ENCODE results near the gene CISD3.
"Not testable (repeated sequence)": the region's sequence is repeated elsewhere in the genome, so short reads cannot be mapped to it uniquely, and the experiment has no call there.

CISD3 gene

DNA sequence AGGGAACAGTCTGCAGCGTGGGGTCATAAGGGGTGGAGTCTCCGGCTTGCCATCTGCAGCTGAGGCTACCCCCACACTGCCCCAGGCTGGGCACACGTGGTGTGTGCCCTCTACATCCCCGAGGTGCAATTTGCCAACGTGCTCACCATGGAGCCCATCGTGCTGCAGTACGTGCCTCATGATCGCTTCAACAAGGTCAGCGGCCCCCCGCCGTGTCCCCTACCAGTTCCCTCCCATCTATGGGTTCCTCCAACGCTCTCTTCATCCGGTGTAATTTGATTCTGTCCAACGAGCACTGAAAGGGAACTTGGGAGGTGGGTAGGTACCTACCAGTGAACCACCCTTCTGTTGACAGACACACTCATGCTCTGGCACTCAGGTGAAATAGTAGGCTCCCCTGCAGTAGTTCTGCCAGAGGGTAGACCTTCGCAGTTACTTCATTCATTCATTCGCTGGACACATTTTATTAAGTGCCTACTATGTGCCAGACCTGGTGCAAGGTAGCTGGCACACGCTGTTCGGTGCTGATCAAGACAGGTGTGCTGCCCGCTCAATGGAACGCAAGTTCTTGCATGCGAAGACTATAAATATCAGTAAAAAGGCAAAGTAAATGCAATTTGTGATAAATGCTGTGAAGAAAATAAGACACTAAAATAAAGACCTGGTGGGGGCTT is 22.3 kb upstream of the CISD3 start:
- no peak for DNase-seq (ENCODE audit: low read depth in 2 of 2, low spot score in 1 of 2)

DNA sequence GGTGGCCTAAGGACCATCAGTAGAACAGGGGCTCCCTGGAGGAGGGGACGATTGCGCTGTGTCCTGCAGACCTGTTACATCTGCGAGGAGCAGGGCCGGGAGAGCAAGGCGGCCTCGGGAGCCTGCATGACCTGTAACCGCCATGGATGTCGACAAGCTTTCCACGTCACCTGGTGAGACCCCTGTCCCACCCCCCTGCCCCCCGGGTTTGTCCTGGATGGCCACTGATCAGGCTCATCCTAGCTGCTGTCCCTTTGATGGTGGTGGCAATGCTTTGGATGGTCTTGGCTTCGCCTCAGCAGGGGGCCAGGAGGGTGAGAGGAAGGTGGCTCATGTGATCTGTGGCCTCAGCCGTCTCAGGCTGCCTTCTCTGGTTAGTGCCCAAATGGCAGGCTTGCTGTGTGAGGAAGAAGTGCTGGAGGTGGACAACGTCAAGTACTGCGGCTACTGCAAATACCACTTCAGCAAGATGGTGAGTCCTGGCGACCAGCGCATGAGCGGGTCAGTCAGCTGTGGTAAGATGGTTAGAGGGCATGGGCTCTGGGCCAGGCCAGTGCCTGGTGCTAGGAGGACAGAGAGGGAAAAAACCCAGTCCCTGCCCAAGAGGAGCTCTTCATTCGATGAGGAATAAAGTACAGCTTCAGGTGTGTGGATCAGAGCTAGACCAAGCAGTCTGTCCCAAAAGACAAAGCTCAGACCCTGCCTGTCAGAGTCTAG is 20.9 kb upstream of the CISD3 start:
- no peak for DNase-seq (ENCODE audit: low read depth in 2 of 2, low spot score in 1 of 2)

DNA sequence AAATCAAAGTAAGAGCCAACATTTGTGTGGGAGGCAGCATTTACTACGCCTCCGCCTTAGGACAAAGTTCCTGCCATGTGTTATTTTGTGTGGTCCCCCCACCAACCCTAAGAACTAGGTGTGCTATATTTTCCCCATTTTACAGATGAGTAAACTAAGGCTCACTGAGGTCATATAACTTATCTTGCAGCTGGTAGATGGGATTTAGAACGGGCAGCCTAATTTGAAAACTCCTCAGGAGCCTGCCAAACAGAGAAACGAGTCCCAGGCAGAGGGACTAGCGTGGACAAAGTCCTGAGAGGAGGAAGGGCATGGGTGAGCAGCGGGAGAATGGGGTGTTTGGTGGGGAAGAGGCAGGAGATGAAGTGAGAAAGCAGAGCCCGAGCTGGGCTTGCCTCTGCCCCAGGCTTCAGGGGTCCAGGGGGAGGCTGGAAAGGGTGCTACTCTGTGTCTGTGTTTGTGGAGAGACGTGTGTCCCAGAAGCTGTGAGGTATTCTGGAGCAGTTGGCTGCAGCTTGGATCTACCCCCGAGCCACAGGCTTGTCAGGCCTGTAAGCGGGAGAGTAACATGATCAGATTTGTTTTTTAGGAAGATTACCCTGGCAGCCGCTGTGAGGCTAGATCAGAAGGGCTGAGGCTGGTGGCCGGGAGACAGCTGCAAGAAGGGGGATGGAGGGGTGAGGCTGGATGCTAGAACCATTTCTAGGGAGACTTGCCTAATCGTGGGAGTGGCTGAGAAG is 20.1 kb upstream of the CISD3 start:
- DNase-seq (ENCODE audit: low read depth in 2 of 2, low spot score in 1 of 2), result no peak

DNA sequence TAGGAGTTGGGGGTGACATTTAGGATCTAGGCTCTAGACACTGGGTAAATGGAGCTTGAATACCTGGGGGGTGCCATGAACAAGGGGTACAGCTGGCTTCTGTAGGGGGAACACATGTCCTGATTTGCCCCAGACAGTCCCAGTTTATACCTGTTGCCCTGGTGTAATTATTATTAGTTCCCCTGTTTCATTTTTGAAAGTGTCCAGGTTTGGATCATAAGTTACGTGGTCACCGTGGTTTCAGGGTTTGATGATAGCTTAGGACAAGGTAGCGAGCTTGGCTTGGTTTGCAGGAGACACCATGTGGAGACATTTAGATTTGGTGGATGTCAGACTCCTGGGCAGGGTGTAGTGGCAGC is 19.6 kb upstream of the CISD3 start:
- no peak for DNase-seq (ENCODE audit: low read depth in 2 of 2, low spot score in 1 of 2)

DNA sequence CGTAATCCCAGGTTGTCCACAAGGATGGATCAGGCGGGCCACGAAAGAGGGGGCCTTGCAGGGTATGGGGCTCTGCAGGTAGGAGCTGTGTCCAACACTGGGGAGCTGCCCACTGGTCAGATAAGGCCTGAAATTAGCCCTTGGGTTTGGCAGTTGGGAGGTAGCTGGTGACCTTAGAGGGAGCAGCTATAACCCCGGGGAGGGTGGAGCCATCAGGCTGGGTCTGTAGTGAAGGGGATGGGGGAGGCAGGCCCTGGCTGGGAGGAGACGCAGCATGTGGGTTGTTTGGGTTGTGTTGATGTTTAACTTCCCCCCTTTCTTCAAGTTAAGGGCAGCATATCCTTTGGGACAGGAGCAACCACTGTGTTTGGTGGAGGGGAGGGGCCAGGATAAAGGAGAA is 19.2 kb upstream of the CISD3 start:
- DNase-seq (ENCODE audit: low read depth in 2 of 2, low spot score in 1 of 2), result no peak

DNA sequence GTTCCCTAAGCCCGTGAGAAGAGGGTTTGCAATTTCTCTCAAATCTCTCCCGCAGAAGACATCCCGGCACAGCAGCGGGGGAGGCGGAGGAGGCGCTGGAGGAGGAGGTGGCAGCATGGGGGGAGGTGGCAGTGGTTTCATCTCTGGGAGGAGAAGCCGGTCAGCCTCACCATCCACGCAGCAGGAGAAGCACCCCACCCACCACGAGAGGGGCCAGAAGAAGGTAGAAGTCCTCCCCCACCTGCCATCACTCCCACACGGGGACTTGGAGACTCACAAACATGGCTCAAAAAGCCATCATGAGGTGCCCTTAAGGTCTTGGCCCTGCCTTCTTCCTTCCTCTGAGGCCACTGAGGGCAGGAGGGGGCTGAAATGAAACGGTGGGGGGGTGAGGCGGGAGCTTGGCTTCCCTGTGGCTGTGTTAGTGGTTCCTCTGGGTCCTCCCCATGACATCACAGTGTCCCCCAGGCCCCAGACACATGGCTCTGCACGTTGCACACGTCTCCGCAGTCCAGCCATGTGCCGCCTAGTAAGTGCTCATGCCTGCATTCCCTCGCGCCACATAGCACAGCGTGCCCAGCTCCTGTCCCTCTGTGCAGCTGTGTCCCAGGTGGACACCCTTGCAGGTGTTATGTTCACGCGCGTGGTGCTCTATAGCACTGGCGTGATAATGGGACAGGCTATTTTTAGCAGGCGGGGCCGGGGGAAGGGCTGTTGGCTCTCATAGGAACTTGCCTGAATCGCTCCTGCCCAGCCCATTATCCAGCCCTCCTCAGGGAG is 18.2 kb upstream of the CISD3 start:
- no peak for DNase-seq (ENCODE audit: low read depth in 2 of 2, low spot score in 1 of 2)

DNA sequence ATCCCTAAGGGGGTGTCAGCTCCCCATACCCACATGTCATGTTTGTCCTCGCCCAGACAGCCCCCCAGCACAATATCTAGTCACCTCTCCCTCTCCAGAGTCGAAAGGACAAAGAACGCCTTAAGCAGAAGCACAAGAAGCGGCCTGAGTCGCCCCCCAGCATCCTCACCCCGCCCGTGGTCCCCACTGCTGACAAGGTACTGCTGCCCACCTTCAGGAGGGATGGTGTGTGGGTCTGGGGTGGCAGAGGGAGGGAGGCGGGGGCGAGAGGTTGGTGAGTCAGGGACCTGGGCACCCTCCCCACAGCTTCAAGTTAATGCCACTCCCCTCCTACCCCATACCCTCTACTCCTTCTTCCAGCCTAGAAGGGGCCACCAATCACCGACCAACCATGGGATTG is 17.5 kb upstream of the CISD3 start:
- no peak for DNase-seq (ENCODE audit: low read depth in 2 of 2, low spot score in 1 of 2)

DNA sequence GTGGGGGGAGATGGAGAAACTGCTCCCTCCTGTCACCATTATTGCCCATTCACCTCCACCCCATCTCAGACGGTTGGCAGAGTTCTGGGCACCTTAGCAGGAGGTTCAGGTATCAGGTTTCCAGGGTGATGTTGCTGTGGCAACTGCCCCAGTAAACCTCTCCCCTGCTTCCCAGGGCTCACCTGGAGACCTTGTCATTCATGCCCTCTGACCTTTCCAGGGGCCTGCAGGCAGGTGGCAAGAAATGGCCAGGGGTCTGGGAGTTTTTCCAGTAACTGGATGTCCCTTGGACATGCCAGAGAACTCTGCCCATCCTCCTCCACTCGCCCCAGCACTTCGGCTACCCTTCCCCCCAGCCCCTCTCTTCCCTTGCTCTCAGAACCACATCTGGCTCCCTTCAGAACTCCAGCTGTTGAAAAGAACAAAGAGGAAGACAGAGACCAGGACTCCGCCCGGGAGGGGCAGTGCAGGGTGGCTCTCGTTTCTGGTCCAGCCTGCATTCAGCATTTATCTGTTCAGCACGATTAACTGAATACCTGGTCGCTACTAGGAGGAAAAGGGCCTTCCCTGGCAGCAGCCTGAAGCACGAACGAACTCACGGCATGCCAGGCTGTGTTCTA is 16.6 kb upstream of the CISD3 start:
- DNase-seq (ENCODE audit: low read depth in 2 of 2, low spot score in 1 of 2), result no peak

DNA sequence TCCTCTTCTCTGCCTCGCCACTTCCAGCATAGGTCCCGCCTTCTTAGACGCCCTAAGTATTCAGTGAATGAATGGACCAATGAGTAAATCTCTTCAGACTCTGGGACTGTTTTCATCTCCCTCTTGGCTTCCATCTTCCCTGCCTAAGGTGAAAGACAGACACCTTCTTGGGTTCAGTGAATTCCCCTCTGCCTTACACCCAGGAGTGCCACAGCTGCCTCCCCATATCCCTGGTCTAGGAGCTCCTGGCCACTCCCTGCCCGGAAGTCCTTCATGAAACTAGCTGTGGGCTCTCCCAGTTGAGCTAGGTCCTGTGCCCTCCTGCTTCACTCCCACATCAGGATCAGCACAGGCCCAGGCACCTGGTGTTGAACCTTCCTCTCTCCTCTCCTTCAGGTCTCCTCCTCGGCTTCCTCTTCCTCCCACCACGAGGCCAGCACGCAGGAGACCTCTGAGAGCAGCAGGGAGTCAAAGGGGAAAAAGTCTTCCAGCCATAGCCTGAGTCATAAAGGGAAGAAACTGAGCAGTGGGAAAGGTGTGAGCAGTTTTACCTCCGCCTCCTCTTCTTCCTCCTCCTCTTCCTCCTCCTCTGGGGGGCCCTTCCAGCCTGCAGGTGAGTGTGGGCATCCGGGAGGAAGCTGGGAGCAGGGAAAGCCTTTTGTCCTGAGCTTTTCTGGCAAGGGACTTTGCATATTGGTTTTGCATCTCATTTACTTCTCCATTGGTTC is 14.8 kb upstream of the CISD3 start:
- DNase-seq (ENCODE audit: low read depth in 2 of 2, low spot score in 1 of 2), result no peak

DNA sequence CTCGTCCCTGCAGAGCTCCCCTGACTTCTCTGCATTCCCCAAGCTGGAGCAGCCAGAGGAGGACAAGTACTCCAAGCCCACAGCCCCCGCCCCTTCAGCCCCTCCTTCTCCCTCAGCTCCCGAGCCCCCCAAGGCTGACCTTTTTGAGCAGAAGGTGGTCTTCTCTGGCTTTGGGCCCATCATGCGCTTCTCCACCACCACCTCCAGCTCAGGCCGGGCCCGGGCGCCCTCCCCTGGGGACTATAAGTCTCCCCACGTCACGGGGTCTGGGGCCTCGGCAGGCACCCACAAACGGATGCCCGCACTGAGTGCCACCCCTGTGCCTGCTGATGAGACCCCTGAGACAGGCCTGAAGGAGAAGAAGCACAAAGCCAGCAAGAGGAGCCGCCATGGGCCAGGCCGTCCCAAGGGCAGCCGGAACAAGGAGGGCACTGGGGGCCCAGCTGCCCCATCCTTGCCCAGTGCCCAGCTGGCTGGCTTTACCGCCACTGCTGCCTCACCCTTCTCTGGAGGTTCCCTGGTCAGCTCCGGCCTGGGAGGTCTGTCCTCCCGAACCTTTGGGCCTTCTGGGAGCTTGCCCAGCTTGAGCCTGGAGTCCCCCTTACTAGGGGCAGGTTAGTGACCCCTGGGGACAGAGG is 13.7 kb upstream of the CISD3 start:
- no peak for DNase-seq (ENCODE audit: low read depth in 2 of 2, low spot score in 1 of 2)

DNA sequence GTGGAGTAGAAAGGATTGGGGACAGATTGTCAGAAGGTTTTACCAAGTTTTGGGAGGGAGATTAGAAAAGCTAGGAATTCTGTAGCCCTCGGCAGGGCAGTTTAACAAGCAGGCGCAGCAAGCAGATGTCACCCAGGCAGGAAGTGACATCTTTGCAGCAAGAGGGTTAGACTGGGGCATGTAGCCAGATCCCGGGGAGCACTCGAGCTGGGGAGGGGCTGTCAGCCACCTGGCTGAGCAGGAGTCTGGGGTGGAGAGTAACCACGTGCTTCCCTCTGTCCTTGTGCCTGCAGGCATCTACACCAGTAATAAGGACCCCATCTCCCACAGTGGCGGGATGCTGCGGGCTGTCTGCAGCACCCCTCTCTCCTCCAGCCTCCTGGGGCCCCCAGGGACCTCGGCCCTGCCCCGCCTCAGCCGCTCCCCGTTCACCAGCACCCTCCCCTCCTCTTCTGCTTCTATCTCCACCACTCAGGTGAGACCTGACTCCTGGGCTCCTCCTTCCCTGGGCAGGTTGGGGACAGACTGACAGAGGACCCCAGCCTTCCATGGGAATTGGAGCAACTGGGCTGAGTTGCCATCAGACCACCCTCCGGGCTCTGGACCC is 12.9 kb upstream of the CISD3 start:
- DNase-seq (ENCODE audit: low read depth in 2 of 2, low spot score in 1 of 2), result no peak

DNA sequence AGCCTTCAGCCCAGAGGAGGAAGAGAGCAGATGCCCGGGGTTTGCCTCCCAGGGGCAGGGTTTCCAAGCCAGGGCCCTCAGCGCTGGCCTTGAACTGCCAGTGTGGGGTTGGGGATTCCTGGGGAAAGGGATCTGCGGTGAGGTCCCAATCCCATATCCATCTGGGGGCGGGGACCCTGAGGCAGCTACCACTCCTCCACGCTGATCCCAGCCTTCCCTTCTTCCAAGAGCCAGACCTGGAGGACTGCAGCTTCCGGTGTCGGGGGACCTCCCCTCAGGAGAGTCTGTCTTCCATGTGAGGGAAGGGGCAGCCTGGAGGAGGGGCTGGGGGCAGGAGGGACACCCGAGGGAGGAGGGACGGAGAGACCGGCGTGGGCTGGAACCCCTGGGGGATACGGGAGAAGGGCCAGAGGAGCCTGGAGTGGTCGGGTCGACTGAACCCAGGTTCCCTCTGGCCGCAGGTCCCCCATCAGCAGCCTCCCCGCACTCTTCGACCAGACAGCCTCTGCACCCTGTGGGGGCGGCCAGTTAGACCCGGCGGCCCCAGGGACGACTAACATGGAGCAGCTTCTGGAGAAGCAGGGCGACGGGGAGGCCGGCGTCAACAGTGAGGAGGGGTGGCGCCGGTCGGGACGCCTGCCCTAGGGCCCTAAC is 10.7 kb upstream of the CISD3 start:
- no peak for DNase-seq (ENCODE audit: low read depth in 2 of 2, low spot score in 1 of 2)

DNA sequence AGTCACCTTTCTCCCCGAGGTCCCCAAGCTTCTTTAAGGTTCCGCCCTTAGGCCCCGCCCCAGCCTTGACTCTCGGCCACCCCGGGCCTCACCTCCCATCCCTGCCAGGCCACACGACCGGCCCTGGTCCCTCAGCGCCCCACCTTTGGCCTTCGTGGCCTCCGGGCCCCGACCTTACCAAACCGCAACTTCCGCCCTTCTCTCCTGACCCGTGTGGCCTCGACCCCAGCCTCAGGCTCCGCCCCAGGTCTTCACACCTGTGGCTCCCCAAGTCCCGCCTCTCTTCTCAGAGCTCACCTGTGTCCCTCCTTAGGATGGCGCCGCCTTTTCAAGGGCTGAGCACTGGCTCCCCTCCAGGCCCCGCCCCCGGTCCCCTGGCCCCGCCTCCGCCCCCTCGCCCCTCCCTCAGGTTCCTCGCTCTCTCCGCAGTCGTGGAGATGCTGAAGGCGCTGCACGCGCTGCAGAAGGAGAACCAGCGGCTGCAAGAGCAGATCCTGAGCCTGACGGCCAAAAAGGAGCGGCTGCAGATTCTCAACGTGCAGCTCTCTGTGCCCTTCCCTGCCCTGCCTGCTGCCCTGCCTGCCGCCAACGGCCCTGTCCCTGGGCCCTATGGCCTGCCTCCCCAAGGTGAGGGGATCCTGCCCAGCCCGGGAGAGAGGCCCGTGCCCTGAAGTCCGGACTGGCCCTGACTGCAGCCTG is 10.0 kb upstream of the CISD3 start:
- DNase-seq (ENCODE audit: low read depth in 2 of 2, low spot score in 1 of 2), result no peak

DNA sequence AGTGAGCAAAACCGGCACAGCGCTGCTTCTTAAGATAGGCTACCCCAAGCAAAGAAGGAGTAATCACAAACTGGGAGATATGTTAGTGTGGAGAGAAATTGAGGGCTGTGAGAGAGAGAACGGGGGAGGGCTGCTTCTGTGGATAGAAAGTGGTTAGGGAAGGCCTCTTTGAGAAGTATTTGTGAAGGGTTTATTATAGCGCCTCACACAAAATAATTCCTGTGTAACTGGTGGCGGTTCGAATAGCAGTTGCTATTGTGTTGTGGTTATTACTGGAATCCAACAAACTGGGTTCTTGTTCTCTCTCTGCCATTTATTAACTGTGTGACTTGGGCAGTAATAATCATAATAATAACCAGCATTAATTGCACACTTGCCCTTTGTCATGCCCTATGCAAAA is 9.2 kb upstream of the CISD3 start:
- no peak for DNase-seq (ENCODE audit: low read depth in 2 of 2, low spot score in 1 of 2)

DNA sequence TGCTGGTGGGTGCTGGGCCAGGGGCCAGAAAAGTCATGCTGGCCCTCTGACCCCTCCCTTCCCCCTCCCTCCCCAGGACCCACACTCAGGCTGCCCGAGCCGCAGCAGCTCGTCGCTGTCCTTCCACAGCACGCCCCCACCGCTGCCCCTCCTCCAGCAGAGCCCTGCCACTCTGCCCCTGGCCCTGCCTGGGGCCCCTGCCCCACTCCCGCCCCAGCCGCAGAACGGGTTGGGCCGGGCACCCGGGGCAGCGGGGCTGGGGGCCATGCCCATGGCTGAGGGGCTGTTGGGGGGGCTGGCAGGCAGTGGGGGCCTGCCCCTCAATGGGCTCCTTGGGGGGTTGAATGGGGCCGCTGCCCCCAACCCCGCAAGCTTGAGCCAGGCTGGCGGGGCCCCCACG is 8.3 kb upstream of the CISD3 start:
- no peak for DNase-seq (ENCODE audit: low read depth in 2 of 2, low spot score in 1 of 2)

DNA sequence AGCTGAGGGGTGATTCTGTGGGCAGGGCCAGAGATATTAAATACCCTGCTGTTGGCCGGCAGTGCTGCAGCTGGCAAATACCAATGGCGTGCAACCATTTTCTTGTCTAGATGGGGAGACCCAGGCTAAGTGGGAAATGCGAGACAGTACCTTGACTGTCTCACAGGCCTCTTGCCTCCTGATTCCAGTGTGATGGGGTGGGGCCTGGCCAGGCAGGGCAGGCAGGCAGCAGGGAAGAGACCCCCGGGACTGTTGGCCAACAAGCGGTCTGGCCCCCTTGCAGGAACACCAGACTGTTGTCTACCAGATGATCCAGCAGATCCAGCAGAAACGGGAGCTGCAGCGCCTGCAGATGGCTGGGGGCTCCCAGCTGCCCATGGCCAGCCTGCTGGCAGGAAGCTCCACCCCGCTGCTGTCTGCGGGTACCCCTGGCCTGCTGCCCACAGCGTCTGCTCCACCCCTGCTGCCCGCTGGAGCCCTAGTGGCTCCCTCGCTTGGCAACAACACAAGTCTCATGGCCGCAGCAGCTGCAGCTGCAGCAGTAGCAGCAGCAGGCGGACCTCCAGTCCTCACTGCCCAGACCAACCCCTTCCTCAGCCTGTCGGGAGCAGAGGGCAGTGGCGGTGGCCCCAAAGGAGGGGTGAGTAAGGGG is 5.7 kb upstream of the CISD3 start:
- DNase-seq (ENCODE audit: low read depth in 2 of 2, low spot score in 1 of 2), result no peak

DNA sequence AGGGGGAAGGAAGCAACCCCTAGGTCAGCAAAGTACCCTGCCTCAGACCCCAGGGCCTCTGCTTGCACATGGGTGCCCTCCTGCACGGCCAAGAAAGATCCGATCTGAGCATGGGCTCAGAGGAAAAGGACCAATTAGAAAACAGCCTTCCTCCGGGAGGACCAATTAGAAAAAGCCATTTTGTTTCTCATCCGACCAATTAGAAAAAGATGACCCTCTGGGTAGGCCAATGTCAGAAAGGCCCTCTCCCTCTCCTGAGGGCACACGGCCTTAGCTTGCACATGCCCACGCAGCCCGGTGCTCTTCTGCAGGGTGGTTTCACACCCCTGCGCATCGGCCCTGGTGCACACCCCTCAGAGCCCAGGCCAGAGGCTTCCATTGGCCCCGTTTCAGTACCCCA is 5.1 kb upstream of the CISD3 start:
- DNase-seq (ENCODE audit: low read depth in 2 of 2, low spot score in 1 of 2), result no peak

DNA sequence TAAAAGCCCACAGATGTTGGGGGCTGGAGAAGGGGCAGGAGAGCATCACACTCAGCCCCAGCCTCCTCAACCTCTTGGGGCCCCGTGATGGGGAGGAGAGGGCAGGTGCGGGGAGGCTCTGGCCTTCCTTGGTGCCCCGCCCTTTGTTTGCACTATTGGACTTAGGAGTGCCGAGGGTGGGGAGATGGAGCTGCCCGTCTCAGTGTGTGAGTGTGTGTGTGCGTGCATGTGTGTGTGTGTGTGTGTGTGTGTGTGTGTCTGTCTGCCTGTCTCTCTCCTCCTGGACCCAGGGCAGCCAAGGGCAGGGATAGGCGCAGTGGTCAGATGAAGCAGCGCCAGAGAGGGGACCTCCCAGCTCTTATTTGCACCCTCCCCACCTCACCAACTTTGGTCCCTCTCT is 4.0 kb upstream of the CISD3 start:
- DNase-seq (ENCODE audit: low read depth in 2 of 2, low spot score in 1 of 2), result not testable (repeated sequence)
